B cell (primary cell): ENCODE data around the gene THAP8. TPM values are rescaled to one million over a fixed set of nuclear protein-coding genes. Genes with fewer than 3 reads are reported as not detected.

ENCODE experiments used
- ATAC-seq: fragments of 200-7000 bp; cut with Tn5 transposase; one replicate; pipeline ENCODE4 v1.10.0; 2021; ENCODE audit warnings: low read depth, mild to moderate bottlenecking, moderate number of reproducible peaks, moderate library complexity
- CTCF ChIA-PET: fragments of 350-600 bp; sonication (Branson Sonifier 250); formaldehyde crosslinking; loops from one replicate; lab custom pipeline; 2021; ENCODE audit warnings: antibody characterized with exemption, inconsistent platforms; lab: Charles Lee
- POLR2A ChIA-PET: fragments of 350-600 bp; sonication (Branson Sonifier 250); formaldehyde crosslinking; loops from one replicate; lab custom pipeline; 2021; ENCODE audit warnings: antibody characterized with exemption; lab: Charles Lee
- DNase-seq: peaks from one replicate; pipeline ENCODE4 v3.0.0; 2013
- H2AFZ ChIP-seq: 2 replicates; pipeline ENCODE4 v1.6.1; 2012; ENCODE audit warnings: mild to moderate bottlenecking, low read depth, low read length; ENCODE audit not compliant: insufficient read depth, poor library complexity, severe bottlenecking
- H3K27ac ChIP-seq, 2 donors: 1 replicate in 1 of 2; 2 replicates in 1 of 2; pipeline ENCODE4 v1.5.1; 2012 to 2013; ENCODE audit warnings: low read length in 2 of 2, mild to moderate bottlenecking in 2 of 2, moderate library complexity in 1 of 2
- H3K27me3 ChIP-seq, 4 experiments: fragments of 200-600 bp in 1 of 4; sonication (generic) in 1 of 4; replicated peaks in 1 of 4; 1 replicate in 2 of 4; 2 replicates in 2 of 4; pipeline versions ENCODE4 v1.6.1 to v1.7.0; 2013 to 2016; ENCODE audit warnings: low read length in 3 of 4, mild to moderate bottlenecking in 2 of 4, mixed read lengths in 1 of 4, moderate library complexity in 1 of 4; ENCODE audit not compliant: insufficient read depth in 4 of 4, control insufficient read depth in 3 of 4; ENCODE audit errors: control extremely low read depth in 1 of 4
- H3K36me3 ChIP-seq, 2 experiments: replicated peaks in 1 of 2; 1 replicate in 1 of 2; 2 replicates in 1 of 2; pipeline versions ENCODE4 v1.6.1 to v1.7.1; 2013; ENCODE audit warnings: low read length in 1 of 2; ENCODE audit not compliant: insufficient read depth in 2 of 2, control insufficient read depth in 1 of 2; ENCODE audit errors: control extremely low read depth in 1 of 2, extremely low read depth in 1 of 2
- H3K4me1 ChIP-seq, 2 donors: fragments of 200-600 bp in 1 of 2; sonication (generic) in 1 of 2; 1 replicate in 1 of 2; 2 replicates in 1 of 2; pipeline versions ENCODE4 v1.5.1 to v1.6.1; 2013 to 2017; ENCODE audit warnings: low read length in 2 of 2; ENCODE audit not compliant: control insufficient read depth in 2 of 2, insufficient read depth in 2 of 2
- H3K4me2 ChIP-seq: replicated peaks from 2 replicates; pipeline ENCODE3; 2012; ENCODE audit warnings: mild to moderate bottlenecking, low read depth, low read length; ENCODE audit not compliant: poor library complexity, severe bottlenecking
- H3K4me3 ChIP-seq, 5 experiments: fragments of 200-600 bp in 1 of 5; sonication (generic) in 1 of 5; 1 replicate in 3 of 5; 2 replicates in 2 of 5; pipeline versions ENCODE4 v1.5.1 to v1.7.0; 2011 to 2016; ENCODE audit warnings: low read length in 4 of 5, mild to moderate bottlenecking in 4 of 5, low read depth in 2 of 5, control low read depth in 1 of 5, moderate library complexity in 1 of 5; ENCODE audit not compliant: insufficient read depth in 1 of 5; ENCODE audit errors: control extremely low read depth in 1 of 5, extremely low read depth in 1 of 5
- H3K79me2 ChIP-seq: fragments of 200-600 bp; sonication (generic); one replicate; pipeline ENCODE4 v1.6.0; 2016; ENCODE audit warnings: low read length; ENCODE audit not compliant: control insufficient read depth, insufficient read depth
- H3K9ac ChIP-seq: fragments of 200-600 bp; sonication (generic); 2 replicates; pipeline ENCODE4 v1.6.1; 2017; ENCODE audit warnings: mild to moderate bottlenecking, low read length, moderate library complexity
- H3K9me3 ChIP-seq, 3 donors: one replicate each; pipeline versions ENCODE4 v1.6.1 to v1.7.1; 2013; ENCODE audit warnings: low read length in 2 of 3; ENCODE audit not compliant: control insufficient read depth in 2 of 3, insufficient read depth in 1 of 3; ENCODE audit errors: control extremely low read depth in 1 of 3
- H4K20me1 ChIP-seq: 2 replicates; pipeline ENCODE4 v1.6.0; 2012; ENCODE audit warnings: mild to moderate bottlenecking, low read length; ENCODE audit not compliant: insufficient read depth, control insufficient read depth, poor library complexity, severe bottlenecking
- H3K27ac Mint-ChIP-seq: one replicate; pipeline ENCODE4 v1.8.0; 2021; ENCODE audit warnings: mixed read lengths
- H3K27me3 Mint-ChIP-seq: one replicate; pipeline ENCODE4 v1.8.0; 2021; ENCODE audit warnings: mixed read lengths
- H3K4me1 Mint-ChIP-seq: one replicate; pipeline ENCODE4 v1.8.0; 2021; ENCODE audit warnings: mixed read lengths
- H3K4me3 Mint-ChIP-seq: one replicate; pipeline ENCODE4 v1.8.0; 2021; ENCODE audit warnings: mixed read lengths
- H3K9me3 Mint-ChIP-seq: one replicate; pipeline ENCODE4 v1.8.0; 2022; ENCODE audit warnings: mixed read lengths; ENCODE audit not compliant: insufficient read depth
- CTCF ChIP-seq: fragments of 200-600 bp; IDR thresholded peaks from one replicate; pipeline ENCODE4 v1.8.0; 2022; ENCODE audit warnings: antibody characterized with exemption, mild to moderate bottlenecking
- EZH2 ChIP-seq: IDR thresholded peaks from 2 replicates; pipeline ENCODE4 v1.6.1; 2012; ENCODE audit warnings: borderline replicate concordance, low read depth, mild to moderate bottlenecking, moderate library complexity, low read length; ENCODE audit not compliant: insufficient read depth, poor library complexity, severe bottlenecking
- WGBS: methylation state at CpG from one replicate; pipeline ENCODE4 v1.1.5; 2013; ENCODE audit warnings: missing lambda C conversion rate; ENCODE audit not compliant: insufficient coverage; 5-methylcytosine and 5-hydroxymethylcytosine counted together
- intact Hi-C: fragments of 100-400 bp; cut with micrococcal nuclease; formaldehyde crosslinking; loops from one replicate; pipeline ENCODE4 v1.10.0; 2022
- polyA plus RNA-seq: library from polyadenylated mRNA; depleted of rRNA; stranded (reverse); fragments of >200 nt; gene quantifications from 2 replicates; pipeline ENCODE4 v1.2.3, GENCODE V29; 2012
- total RNA-seq, 2 donors: library from RNA; stranded (reverse); fragments of 120-200 nt in 1 of 2; gene quantifications; 1 replicate in 1 of 2; 2 replicates in 1 of 2; pipeline versions ENCODE4 v1.2.3 to v1.2.4, GENCODE V29; 2013 to 2022

Gene THAP8
- total and polyA plus RNA-seq, 2 donors (not counting 1 experiment from before 2014, with no cell fraction given) = 4.5 to 5.7 TPM

GRCh38 chr19:36084231-36085009, 30.3 kb upstream of the THAP8 start:
- H3K27ac Mint-ChIP-seq = no peak overlapping the region
- CTCF ChIA-PET = no interaction called here
- Histone ChIP-seq H3K9ac (no peak overlapping the region), H4K20me1 (no peaks in the 10 kb centered on the region), H3K27ac (no peak overlapping the region), H3K4me1 (no peaks in the 10 kb centered on the region), H2AFZ (no peak overlapping the region), H3K27me3 (no peaks in the 10 kb centered on the region), H3K9me3 (no peaks in the 10 kb centered on the region), H3K4me3 (no peak overlapping the region), H3K36me3 (peaks cover 0 to 6% of the 10 kb centered on the region in 2 experiments), H3K79me2 (no peaks in the 10 kb centered on the region), H3K4me2 (no peak overlapping the region)
- intact Hi-C loops = no loop called here
- H3K4me1 Mint-ChIP-seq = no peaks in the 10 kb centered on the region
- DNase-seq (no peak), ATAC-seq (no peak)
- TF ChIP-seq EZH2 (no peak), CTCF (no peak)
- POLR2A ChIA-PET = no interaction called here
- no peaks in the 10 kb centered on the region for H3K9me3 Mint-ChIP-seq
- no peaks in the 10 kb centered on the region for H3K27me3 Mint-ChIP-seq
- 99% methylated on average over 11 of the region's 12 CpGs for WGBS
- no peak overlapping the region for H3K4me3 Mint-ChIP-seq

GRCh38 chr19:36082916-36083315, 28.8 kb upstream of the THAP8 start:
- Histone ChIP-seq H3K9me3 (no peaks in the 10 kb centered on the region), H3K4me2 (no peak overlapping the region), H3K4me3 (no peak overlapping the region), H3K36me3 (peaks cover 0 to 6% of the 10 kb centered on the region in 2 experiments), H3K79me2 (no peaks in the 10 kb centered on the region), H3K27ac (no peak overlapping the region), H3K4me1 (no peaks in the 10 kb centered on the region), H3K27me3 (no peaks in the 10 kb centered on the region), H3K9ac (no peak overlapping the region), H2AFZ (no peak overlapping the region), H4K20me1 (no peaks in the 10 kb centered on the region)
- Mint-ChIP-seq H3K9me3 (no peaks in the 10 kb centered on the region), H3K4me3 (no peak overlapping the region), H3K27ac (no peak overlapping the region), H3K27me3 (no peaks in the 10 kb centered on the region), H3K4me1 (no peaks in the 10 kb centered on the region)
- CTCF ChIA-PET = no interaction called here
- DNase-seq (no peak), ATAC-seq (no peak)
- WGBS = 99% methylated on average over 13 of the region's 13 CpGs
- TF ChIP-seq CTCF (no peak), EZH2 (no peak)
- intact Hi-C loops = no loop called here
- POLR2A ChIA-PET = no interaction called here
